Non-pigmented ciliary epithelial cell (primary cell): ENCODE results near the gene FAM13B.
"Not testable (repeated sequence)": the region's sequence is repeated elsewhere in the genome, so short reads cannot be mapped to it uniquely, and the experiment has no call there.

ENCODE experiments used
- DNase-seq: peaks from one replicate; pipeline ENCODE4 v3.0.0-alpha.2; 2010; ENCODE audit warnings: low read depth

The FAM13B gene

DNA sequence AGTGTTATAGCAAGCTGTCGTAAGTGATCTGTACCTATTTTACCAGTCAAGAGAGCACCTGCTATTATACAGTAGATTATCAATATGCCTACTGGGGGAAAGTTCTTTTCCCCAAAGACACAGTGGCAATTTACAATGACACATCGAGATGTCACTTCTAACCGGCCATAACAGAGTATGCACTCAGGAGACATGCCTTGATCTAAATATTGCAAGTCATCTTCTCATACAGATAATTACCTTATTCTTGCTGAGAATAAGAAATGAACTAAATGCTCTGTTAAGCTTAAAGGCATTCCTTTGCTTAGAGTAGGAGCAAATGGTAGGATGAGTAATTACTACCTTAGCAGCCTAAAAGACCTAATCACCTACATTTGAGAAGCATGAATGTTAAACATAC, 72.1 kb downstream of the FAM13B start:
- no peak for DNase-seq

- no peak for DNase-seq
Measured at GRCh38 chr5:137960141-137960540, 72.7 kb downstream of the FAM13B start.

- DNase-seq = no peak
Measured at GRCh38 chr5:137959488-137959887, 73.4 kb downstream of the FAM13B start.

DNA sequence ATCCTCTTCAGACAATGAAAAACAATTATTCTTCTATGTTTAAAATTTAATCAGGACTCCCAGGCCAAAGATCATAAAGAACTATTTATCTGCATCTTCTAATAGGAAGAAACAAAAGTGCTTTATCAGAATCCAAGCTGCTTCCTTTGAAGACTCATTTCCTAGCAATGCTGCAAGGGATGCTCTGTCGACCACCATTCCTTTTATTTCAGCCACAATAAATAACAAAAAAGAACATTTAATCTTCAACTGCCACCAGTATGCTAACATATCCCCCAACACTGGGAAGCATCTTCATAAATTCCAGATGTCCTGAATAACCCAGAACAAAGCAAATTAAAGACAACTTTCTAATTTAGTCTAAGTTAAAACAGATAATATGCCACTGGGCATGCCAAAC, 74.9 kb downstream of the FAM13B start:
- DNase-seq = no peak

GRCh38 chr5:137954131-137954879, 78.6 kb downstream of the FAM13B start:
- DNase-seq = peak; percentile 78

- DNase-seq = no peak
Measured at GRCh38 chr5:137945825-137946224, 87.1 kb downstream of the FAM13B start.

DNA sequence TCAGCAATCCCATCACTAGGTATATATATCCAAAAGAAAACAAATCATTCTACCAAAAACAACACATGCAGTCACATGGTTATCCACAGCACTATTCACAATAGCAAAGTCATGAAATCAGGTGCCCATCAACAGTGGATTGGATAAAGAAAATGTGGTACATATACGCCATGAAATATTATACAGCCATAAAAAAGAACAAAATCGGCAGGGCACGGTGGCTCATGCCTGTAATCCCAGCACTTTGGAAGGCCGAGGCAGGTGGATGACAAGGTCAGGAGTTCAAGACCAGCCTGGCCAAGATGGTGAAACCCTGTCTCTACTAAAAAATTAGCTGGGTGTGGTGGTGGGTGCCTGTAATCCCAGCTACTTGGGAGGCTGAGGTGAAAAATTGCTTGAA, 88.6 kb downstream of the FAM13B start:
- not testable (repeated sequence) for DNase-seq

- DNase-seq = no peak
Measured at GRCh38 chr5:137939331-137939730, 93.5 kb downstream of the FAM13B start.

- DNase-seq = no peak
Measured at GRCh38 chr5:137938751-137939143, 94.1 kb downstream of the FAM13B start.

DNA sequence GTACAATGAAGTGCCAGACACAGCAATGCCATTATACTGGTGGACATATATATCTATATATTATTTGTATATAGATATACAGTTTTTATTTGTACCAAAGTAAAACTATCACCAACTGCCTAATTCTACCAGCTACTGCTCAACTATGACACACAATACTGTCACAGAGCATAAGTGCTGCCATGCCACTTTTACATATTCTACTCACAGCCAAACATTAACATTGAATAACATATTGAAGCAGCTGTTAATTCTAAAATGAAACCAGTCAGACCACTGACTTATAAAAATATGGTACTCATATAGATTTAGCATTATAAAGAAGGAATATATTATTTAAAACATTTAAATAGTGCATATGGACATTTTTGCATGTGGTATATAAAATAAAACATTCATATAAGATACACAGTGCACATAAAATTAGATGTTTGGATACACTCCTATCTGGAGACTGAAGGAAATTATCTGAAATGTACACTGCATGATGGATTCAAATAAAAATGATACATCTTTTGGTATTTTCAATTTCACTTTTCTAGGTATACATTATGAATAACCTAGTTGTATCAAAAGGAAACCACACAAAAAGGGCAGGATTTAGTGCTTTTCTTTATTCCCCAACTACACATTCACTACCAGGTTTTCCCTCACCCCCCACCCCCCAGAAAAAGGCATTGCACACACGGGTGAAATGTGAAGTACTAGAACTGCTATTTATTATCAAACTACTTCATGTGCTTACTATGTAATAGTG, 94.7 kb downstream of the FAM13B start:
- DNase-seq = no peak

DNA sequence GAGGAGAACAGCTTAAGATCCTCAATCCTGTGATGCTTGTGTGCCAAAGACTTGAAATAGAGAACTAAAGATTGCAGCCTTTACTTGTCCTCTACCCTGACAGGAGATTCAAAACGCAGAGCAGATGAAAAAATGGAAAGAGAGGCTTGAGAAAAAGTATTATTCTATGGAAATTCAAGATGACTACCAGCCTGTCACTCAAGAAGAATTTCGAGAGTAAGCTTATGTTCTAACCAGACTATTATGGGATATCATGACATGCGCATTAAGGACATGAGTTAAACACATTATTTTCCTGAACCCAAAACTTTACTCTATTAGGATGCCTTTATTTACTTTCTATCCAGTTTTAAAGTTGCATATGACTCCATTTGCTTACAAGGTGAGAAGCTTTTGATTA, 97.2 kb downstream of the FAM13B start:
- no peak for DNase-seq

GRCh38 chr5:137935190-137935589, 97.7 kb downstream of the FAM13B start:
- DNase-seq = no peak

DNA sequence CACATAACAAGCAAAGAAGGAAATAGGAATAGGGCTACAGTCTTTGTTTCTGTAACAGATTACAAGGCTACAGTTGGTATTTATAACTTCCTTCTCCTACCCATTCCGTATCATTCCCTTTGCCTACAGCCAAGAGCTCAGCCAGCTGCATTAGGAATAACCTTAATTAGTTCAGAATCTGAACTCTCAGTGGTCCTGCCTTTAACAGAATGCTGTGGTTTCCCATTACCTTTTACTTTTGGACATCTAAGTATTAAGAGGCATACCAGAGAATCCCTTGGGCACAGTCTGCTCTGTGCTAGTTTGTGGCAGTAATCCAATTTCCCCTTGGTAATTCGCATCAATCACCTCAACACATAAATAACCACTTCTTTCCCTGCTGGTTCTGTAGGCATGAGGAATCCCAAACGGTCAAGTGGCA, 99.4 kb downstream of the FAM13B start:
- DNase-seq = no peak

DNA sequence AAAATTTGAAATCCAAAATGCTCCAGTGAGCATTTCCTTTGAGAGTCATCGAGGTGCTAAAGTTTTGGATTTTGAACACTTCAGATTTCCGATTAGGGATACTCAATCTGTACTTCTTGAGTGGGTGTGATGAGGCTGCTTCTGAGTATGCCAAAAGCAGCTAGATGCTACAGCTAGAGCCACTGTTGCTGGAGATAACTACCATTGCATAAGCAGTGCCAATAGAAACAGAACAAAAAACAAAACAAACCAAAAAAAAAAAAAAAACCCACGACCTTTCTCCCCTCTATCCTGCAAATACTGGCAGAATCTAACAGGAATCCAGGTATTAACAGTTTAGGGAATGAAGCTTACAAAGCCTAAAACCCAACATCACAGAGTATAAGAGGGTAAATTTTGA, 100.1 kb downstream of the FAM13B start:
- no peak for DNase-seq

GRCh38 chr5:137923856-137924255, 109.0 kb downstream of the FAM13B start:
- no peak for DNase-seq

DNA sequence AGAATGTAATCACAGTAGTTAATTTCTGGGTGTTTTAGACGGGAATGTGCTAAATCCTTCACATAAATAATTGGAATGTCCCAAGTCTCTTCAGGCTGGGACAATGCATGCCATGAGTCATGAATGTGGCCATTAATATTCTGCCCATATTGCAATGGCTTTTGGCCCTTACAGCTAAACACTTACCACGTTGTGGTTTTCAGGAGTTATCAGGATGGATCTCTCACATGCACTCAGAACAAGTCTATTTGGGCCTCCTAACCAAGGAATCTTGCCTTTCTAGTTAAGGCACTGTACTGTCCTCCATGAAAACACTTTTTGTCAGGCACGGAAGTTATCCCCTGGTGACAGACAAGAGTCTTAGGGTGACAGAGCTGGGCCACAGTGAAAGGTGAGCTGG, 110.9 kb downstream of the FAM13B start:
- DNase-seq = no peak

DNA sequence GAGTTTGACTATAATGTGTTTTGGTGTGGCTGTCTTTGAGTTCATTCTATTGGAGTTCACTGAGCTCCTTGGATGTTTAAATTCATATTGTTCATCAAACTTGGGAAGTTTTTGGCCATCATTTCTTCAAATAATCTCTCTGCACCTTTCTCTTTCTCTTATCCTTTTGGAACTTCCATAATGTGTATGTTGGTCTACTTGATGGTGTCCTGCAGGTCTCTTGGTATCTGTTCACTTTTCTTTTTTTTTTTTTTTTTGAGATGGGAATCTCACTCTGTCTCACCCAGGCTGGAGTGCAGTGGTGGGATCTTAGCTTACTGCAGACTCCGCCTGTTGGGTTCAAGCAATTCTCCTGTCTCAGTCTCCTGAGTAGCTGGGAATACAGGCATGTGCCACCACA, 116.0 kb downstream of the FAM13B start:
- DNase-seq = no peak

DNA sequence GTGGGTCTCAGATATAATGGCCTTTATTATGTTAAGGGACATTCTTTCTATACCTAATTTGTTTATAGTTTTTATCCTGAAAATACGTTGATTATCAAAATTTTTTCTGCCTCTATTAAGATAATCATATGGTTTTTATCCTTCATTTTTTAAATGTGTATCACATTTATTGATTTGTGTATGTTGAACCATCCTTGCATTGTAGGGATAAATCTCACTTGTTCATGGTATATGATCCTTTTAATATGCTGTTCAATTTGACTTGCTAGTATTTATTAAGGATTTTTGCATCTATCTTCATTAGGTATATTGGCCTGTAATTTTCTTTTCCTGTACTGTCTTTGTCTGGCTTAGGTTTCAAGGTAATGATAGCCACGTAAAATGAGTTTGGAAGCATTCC, 118.1 kb downstream of the FAM13B start:
- DNase-seq = no peak

DNA sequence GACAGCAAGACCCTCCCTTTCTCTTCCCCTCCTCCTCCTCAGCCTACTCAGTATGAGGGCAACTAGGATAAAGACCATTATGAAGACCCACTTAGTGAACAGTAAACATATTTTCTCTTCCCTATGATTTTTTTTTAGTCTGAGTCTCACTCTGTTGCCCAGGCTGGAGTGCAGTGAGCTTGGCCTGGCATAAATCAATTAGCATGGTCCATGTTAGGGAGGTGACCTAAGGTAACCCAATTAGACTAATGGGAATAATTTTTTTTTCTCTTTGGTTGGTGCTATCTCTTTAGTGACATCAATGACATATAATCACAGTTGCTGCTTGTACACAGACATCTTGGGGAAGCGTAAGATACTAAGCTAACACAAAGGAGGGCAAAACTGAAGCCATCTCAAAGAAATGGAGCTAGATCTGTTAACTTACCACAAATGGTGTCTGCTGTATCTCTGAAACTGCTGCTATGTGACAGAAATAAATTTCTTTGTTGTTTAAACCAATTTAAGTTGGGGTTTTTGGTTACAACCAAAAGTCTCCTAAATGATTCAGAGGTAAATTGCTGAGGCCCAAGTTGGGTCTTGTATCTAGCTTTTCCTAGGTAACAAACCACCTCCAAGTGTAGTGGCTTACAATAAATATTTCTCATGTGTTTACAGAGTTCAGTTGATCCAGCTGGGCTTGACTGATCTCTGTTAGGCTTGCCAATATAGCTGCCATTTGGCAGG, 130.3 kb downstream of the FAM13B start:
- no peak for DNase-seq

GRCh38 chr5:137901011-137901817, 131.7 kb downstream of the FAM13B start:
- DNase-seq = no peak

GRCh38 chr5:137899493-137899892, 133.4 kb downstream of the FAM13B start:
- no peak for DNase-seq

GRCh38 chr5:137896560-137896959, 136.3 kb downstream of the FAM13B start:
- no peak for DNase-seq
